GM12878 (cell line): ENCODE measurements around the gene CISTR. TPM values are rescaled to one million over a fixed set of nuclear protein-coding genes. Genes with fewer than 3 reads are reported as not detected.

ENCODE experiments used
- ATAC-seq: fragments of 200-7000 bp; cut with Tn5 transposase; 3 replicates; pipeline ENCODE4 v1.9.1; 2020; ENCODE audit warnings: mild to moderate bottlenecking, moderate library complexity
- BruUV-seq: library from RNA; stranded (reverse); fragments of 400-500 nt; replicated peaks from 2 replicates; lab custom pipeline; 2021; lab: Mats Ljungman, UMichigan
- CTCF ChIA-PET: fragments of 300-600 bp; sonication (Branson Sonifier 250); formaldehyde crosslinking; extraction: SDS; loops from one replicate; lab custom pipeline; 2021; ENCODE audit warnings: inconsistent platforms; lab: Yijun Ruan, JAX
- POLR2A ChIA-PET: fragments of 350-600 bp; formaldehyde crosslinking; extraction: SDS; loops from one replicate; lab custom pipeline; 2021; ENCODE audit warnings: inconsistent platforms; lab: Charles Lee
- RAD21 ChIA-PET: fragments of 300-600 bp; sonication (Branson Sonifier 250); formaldehyde crosslinking; loops from one replicate; lab custom pipeline; 2023; ENCODE audit warnings: antibody characterized with exemption; ENCODE audit not compliant: unreplicated experiment; lab: Charles Lee
- SMC1A ChIA-PET: fragments of 300-600 bp; sonication (Branson Sonifier 250); formaldehyde crosslinking; loops from one replicate; lab custom pipeline; 2023; ENCODE audit not compliant: unreplicated experiment, uncharacterized antibody; lab: Charles Lee
- DNase-seq: peaks from one replicate; pipeline ENCODE4 v3.0.0-alpha.2; 2011; ENCODE audit warnings: low read depth, low spot score
- FAIRE-seq: peaks from 3 replicates; lab custom pipeline; 2011; peaks lifted over from hg19 to GRCh38; lab: Jason Lieb, UNC
- H2AFZ ChIP-seq: 2 replicates; pipeline ENCODE4 v1.6.0; 2011; ENCODE audit warnings: low read depth, low read length, control low read depth; ENCODE audit not compliant: control insufficient read depth
- H3K27ac ChIP-seq: 2 replicates; pipeline ENCODE4 v1.5.1; 2011; ENCODE audit warnings: control low read depth; ENCODE audit not compliant: control insufficient read depth, insufficient read depth
- H3K27me3 ChIP-seq, 2 experiments: replicated peaks in 1 of 2; 2 replicates each; pipeline versions ENCODE4 v1.6.0 to v1.6.1; 2011; ENCODE audit warnings: low read length in 1 of 2; ENCODE audit not compliant: control insufficient read depth in 2 of 2, insufficient read depth in 2 of 2
- H3K36me3 ChIP-seq, 2 experiments: 2 replicates each; pipeline ENCODE4 v1.5.1; 2011; ENCODE audit warnings: low read length in 1 of 2; ENCODE audit not compliant: control insufficient read depth in 2 of 2, insufficient read depth in 2 of 2
- H3K4me1 ChIP-seq: 2 replicates; pipeline ENCODE4 v1.6.1; 2011; ENCODE audit warnings: mild to moderate bottlenecking, low read length, moderate library complexity, mixed read lengths; ENCODE audit not compliant: control insufficient read depth, insufficient read depth
- H3K4me2 ChIP-seq: 2 replicates; pipeline ENCODE4 v1.6.0; 2011; ENCODE audit warnings: control low read depth; ENCODE audit not compliant: control insufficient read depth, insufficient read depth
- H3K4me3 ChIP-seq: fragments of 200-600 bp; sonication (generic); 2 replicates; pipeline ENCODE4 v1.5.1; 2016
- H3K79me2 ChIP-seq: 2 replicates; pipeline ENCODE4 v1.6.0; 2011; ENCODE audit warnings: low read length; ENCODE audit not compliant: control insufficient read depth, insufficient read depth
- H3K9ac ChIP-seq: 2 replicates; pipeline ENCODE4 v1.8.0; 2011; ENCODE audit warnings: low read length, control low read depth, mixed read lengths; ENCODE audit not compliant: control insufficient read depth, insufficient read depth
- H3K9me3 ChIP-seq: replicated peaks from 3 replicates; pipeline ENCODE4 v1.5.1; 2011; ENCODE audit warnings: mild to moderate bottlenecking, low read length; ENCODE audit not compliant: control insufficient read depth, insufficient read depth
- H4K20me1 ChIP-seq: 2 replicates; pipeline ENCODE4 v1.6.0; 2011; ENCODE audit not compliant: control insufficient read depth, insufficient read depth
- ATF7 ChIP-seq: fragments of 450-650 bp; IDR thresholded peaks from 2 replicates; pipeline ENCODE4 v1.6.1; 2016; ENCODE audit warnings: low read depth, mild to moderate bottlenecking
- BHLHE40 ChIP-seq, 2 experiments: fragments of 450-650 bp in 1 of 2; IDR thresholded peaks; 2 replicates each; pipeline ENCODE4 v1.6.1; 2011 to 2017; ENCODE audit warnings: low read depth in 2 of 2, borderline replicate concordance in 1 of 2, improper control_type of control experiment in 1 of 2, low read length in 1 of 2, mild to moderate bottlenecking in 1 of 2
- EP300 ChIP-seq, 2 experiments: fragments of 150-350 bp in 1 of 2; IDR thresholded peaks; 2 replicates each; pipeline ENCODE4 v1.6.1; 2011 to 2012; ENCODE audit warnings: low read depth in 2 of 2, low read length in 2 of 2, borderline replicate concordance in 1 of 2, improper control_type of control experiment in 1 of 2, inconsistent platforms in 1 of 2; ENCODE audit not compliant: control insufficient read depth in 1 of 2
- ESRRA ChIP-seq: IDR thresholded peaks from 2 replicates; pipeline ENCODE4 v1.6.1; 2012; ENCODE audit warnings: mild to moderate bottlenecking, low read length, improper control_type of control experiment
- FOXM1 ChIP-seq: IDR thresholded peaks from 2 replicates; pipeline ENCODE4 v1.6.1; 2012; ENCODE audit warnings: low read depth, mild to moderate bottlenecking, inconsistent platforms, low read length, moderate library complexity
- GATAD2B ChIP-seq: fragments of 450-650 bp; conservative IDR thresholded peaks from 2 replicates; pipeline ENCODE4 v1.6.1; 2017; ENCODE audit warnings: low read depth, mild to moderate bottlenecking, moderate library complexity
- IRF4 ChIP-seq: IDR thresholded peaks from 2 replicates; pipeline ENCODE4 v1.6.1; 2011; ENCODE audit warnings: low read depth, low read length
- LARP7 ChIP-seq: fragments of 450-650 bp; IDR thresholded peaks from 2 replicates; pipeline ENCODE4 v1.6.1; 2017; ENCODE audit warnings: mild to moderate bottlenecking
- MXI1 ChIP-seq: fragments of 150-350 bp; IDR thresholded peaks from 2 replicates; pipeline ENCODE4 v1.6.1; 2011; ENCODE audit warnings: low read depth, mild to moderate bottlenecking, inconsistent platforms, low read length, improper control_type of control experiment
- NR2C2 ChIP-seq: IDR thresholded peaks from 2 replicates; pipeline ENCODE4 v1.6.1; 2011; ENCODE audit warnings: borderline replicate concordance, low read depth; ENCODE audit not compliant: control insufficient read depth, insufficient read length
- NR2F1 ChIP-seq: fragments of 450-650 bp; conservative IDR thresholded peaks from 2 replicates; pipeline ENCODE4 v1.6.1; 2017; ENCODE audit warnings: mild to moderate bottlenecking
- RB1 ChIP-seq: fragments of 450-650 bp; formaldehyde crosslinking; IDR thresholded peaks from 2 replicates; pipeline ENCODE4 v1.6.1; 2017; ENCODE audit warnings: mild to moderate bottlenecking, borderline replicate concordance
- RBBP5 ChIP-seq: fragments of 200-600 bp; sonication (generic); conservative IDR thresholded peaks from 2 replicates; pipeline ENCODE4 v1.6.1; 2016
- RELA ChIP-seq: fragments of 450-650 bp; IDR thresholded peaks from 2 replicates; pipeline ENCODE4 v1.8.0; 2014; ENCODE audit warnings: borderline replicate concordance; ENCODE audit not compliant: partially characterized antibody
- SMC3 ChIP-seq: IDR thresholded peaks from 2 replicates; pipeline ENCODE4 v1.6.1; 2011; ENCODE audit warnings: low read length, improper control_type of control experiment, borderline replicate concordance
- TCF3 ChIP-seq: IDR thresholded peaks from 2 replicates; pipeline ENCODE4 v1.6.1; 2012; ENCODE audit warnings: low read depth, mild to moderate bottlenecking, low read length, borderline replicate concordance; ENCODE audit not compliant: insufficient read depth
- ZNF217 ChIP-seq: fragments of 450-650 bp; IDR thresholded peaks from 2 replicates; pipeline ENCODE4 v1.6.1; 2017; ENCODE audit warnings: antibody characterized with exemption, mild to moderate bottlenecking
- ZZZ3 ChIP-seq: IDR thresholded peaks from 2 replicates; pipeline ENCODE4 v1.6.1; 2011; ENCODE audit warnings: low read depth; ENCODE audit not compliant: control insufficient read depth, insufficient read length
- WGBS: methylation state at CpG from one replicate; pipeline ENCODE4 v1.1.6; 2016; ENCODE audit warnings: low lambda C conversion rate; ENCODE audit not compliant: insufficient replicate concordance, insufficient coverage; ENCODE audit errors: missing lambda C conversion rate; 5-methylcytosine and 5-hydroxymethylcytosine counted together
- in situ Hi-C: fragments of 300-500 bp; cut with MboI; formaldehyde crosslinking; loops from 9 replicates; pipeline ENCODE4 v1.14.3; 2018; ENCODE audit warnings: mixed read lengths
- intact Hi-C: fragments of 100-400 bp; cut with micrococcal nuclease; formaldehyde crosslinking; loops from one replicate; pipeline ENCODE4 v1.14.2; 2022; ENCODE audit not compliant: unreplicated experiment
- polyA plus RNA-seq, 11 experiments: library from polyadenylated mRNA; depleted of rRNA in 4 of 11; unstranded in 6 of 11; stranded (reverse) in 5 of 11; fragments of >200 nt; fragmentation: Nextera tagmentation in 4 of 11; fragmentation: Illumina TruSeq in 1 of 11; extraction: Ambion mirVana in 4 of 11; extraction: Trizol in 1 of 11; gene quantifications; 1 replicate in 1 of 11; 2 replicates in 10 of 11; pipeline versions ENCODE4 v1.2.1 to v1.2.3, GENCODE V29; 2011 to 2016; ENCODE audit warnings: inconsistent platforms in 2 of 11, missing spikeins in 2 of 11, low read depth in 1 of 11
- total RNA-seq, 4 experiments: library from RNA; depleted of rRNA in 3 of 4; stranded (reverse); fragments of >200 nt in 3 of 4; fragmentation: Illumina TruSeq in 1 of 4; extraction: Trizol in 1 of 4; gene quantifications; 2 replicates each; pipeline versions ENCODE4 v1.2.1 to v1.2.3, GENCODE V29; 2013 to 2021
- TF ChIP-seq, protein P1 (sequence below), 3 experiments: IDR thresholded peaks in 2 of 3; conservative IDR thresholded peaks in 1 of 3; 2 replicates each; pipeline ENCODE4 v1.5.1; 2011; ENCODE audit warnings: low read depth in 3 of 3, low read length in 3 of 3, mild to moderate bottlenecking in 3 of 3, control low read depth in 2 of 3, moderate library complexity in 2 of 3, inconsistent platforms in 1 of 3, mixed read lengths in 1 of 3; ENCODE audit not compliant: control insufficient read depth in 2 of 3, insufficient read depth in 1 of 3; ENCODE audit errors: extremely low read depth in 1 of 3
- TF ChIP-seq, protein P2 (sequence below): IDR thresholded peaks from 2 replicates; pipeline ENCODE4 v1.6.1; 2012; ENCODE audit warnings: low read depth, low read length, improper control_type of control experiment

The CISTR gene
- total and polyA plus RNA-seq, 10 of the 15 experiments (the other 5 are each of a cell fraction or from before 2014, with no cell fraction given): 0.26 TPM; not detected in 9

DNA sequence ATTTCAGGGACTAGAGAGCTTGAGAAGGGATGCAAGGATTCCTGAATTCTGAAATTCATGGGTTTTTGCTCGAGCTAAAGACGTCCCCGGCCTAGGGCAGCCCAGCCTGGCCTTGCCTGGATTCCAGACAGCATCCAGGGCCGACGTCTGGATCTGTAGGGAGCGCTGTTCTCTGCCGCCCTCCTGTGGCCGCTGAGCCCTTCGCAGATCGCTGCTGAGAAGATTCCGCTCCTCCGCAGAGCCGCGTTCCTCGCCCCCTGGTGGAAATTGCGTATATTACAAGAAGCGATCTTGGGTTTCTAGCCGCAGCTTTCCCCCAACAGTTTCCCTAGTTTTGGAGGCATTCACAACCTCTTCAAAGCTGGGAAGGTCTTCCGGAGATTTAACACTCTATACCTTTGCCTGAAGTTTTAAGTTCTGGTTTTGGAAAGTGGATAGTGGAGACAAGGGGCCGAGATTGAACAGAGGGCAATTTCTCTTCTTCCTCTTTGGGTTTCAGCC is 5.1 kb downstream of the CISTR start:
- FAIRE-seq (peak; percentile 96), DNase-seq (peak; percentile 35), ATAC-seq (peak; percentile 55)
- no peaks in the 10 kb centered on the region for H3K9me3 ChIP-seq
- H3K4me1 ChIP-seq: peaks cover 9% of the 10 kb centered on the region
- in situ Hi-C loops (no loop called here), intact Hi-C loops (loop anchor here (2.0 kb wide), 1 partner anchor 204 kb away; no protein-coding TSS in a partner anchor)
- peaks cover 0 to 7% of the 10 kb centered on the region in 2 experiments; a peak in 1 of 4 replicates for H3K27me3 ChIP-seq
- peak overlapping the region; percentile 31; the same call in 1 of the 2 replicates for H2AFZ ChIP-seq
- BruUV-seq: no TSS peak
- no peak overlapping the region for H3K4me2 ChIP-seq
- H3K9ac ChIP-seq: no peak overlapping the region
- H3K4me3 ChIP-seq: no peak overlapping the region
- SMC1A ChIA-PET: interaction anchor here (0.8 to 9.8 kb wide), 15 partner anchors 9 to 238 kb away, joined by 3 to 156 read pairs (median 10); partner anchors contain the start of genes ATP5MC2 and CALCOCO1
- no peaks in the 10 kb centered on the region for H3K79me2 ChIP-seq
- POLR2A ChIA-PET: interaction anchor here (0.7 to 3.2 kb wide), 3 partner anchors 10 to 40 kb away, joined by 3 to 23 read pairs (median 3); no protein-coding TSS in a partner anchor
- no peaks in the 10 kb centered on the region for H3K36me3 ChIP-seq
- H4K20me1 ChIP-seq: no peaks in the 10 kb centered on the region
- 1% methylated on average over 20 of the region's 20 CpGs for WGBS
- RAD21 ChIA-PET: interaction anchor here (0.9 to 6.1 kb wide), 14 partner anchors 10 to 203 kb away, joined by 3 to 129 read pairs (median 8); partner anchors contain the start of genes ATP5MC2 and CALCOCO1
- CTCF ChIA-PET: interaction anchor here (0.7 to 10.2 kb wide), 38 partner anchors 11 to 480 kb away, joined by 3 to 459 read pairs (median 4); partner anchors contain the start of genes ATF7, ATP5MC2, CALCOCO1 and CISTR
- H3K27ac ChIP-seq: no peak overlapping the region
- TF ChIP-seq NR2C2: no peak
- TF ChIP-seq FOXM1: peak; percentile 54; the same call in 1 of the 2 replicates
- peak; percentile 49; the same call in 1 of the 2 replicates for TF ChIP-seq GATAD2B
- 0 out of 2 replicates have a peak, but pooled peaks have one; percentile 54 for TF ChIP-seq IRF4
- TF ChIP-seq ZZZ3: no peak
- TF ChIP-seq ZNF217: no peak
- TF ChIP-seq, protein P1, sequence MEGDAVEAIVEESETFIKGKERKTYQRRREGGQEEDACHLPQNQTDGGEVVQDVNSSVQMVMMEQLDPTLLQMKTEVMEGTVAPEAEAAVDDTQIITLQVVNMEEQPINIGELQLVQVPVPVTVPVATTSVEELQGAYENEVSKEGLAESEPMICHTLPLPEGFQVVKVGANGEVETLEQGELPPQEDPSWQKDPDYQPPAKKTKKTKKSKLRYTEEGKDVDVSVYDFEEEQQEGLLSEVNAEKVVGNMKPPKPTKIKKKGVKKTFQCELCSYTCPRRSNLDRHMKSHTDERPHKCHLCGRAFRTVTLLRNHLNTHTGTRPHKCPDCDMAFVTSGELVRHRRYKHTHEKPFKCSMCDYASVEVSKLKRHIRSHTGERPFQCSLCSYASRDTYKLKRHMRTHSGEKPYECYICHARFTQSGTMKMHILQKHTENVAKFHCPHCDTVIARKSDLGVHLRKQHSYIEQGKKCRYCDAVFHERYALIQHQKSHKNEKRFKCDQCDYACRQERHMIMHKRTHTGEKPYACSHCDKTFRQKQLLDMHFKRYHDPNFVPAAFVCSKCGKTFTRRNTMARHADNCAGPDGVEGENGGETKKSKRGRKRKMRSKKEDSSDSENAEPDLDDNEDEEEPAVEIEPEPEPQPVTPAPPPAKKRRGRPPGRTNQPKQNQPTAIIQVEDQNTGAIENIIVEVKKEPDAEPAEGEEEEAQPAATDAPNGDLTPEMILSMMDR (IDR thresholded peaks at IDR 0.05 in 2 of 3, conservative IDR thresholded peaks at IDR 0.05 in 1 of 3; ENCODE audit: control insufficient read depth in 2 of 3, extremely low read depth in 1 of 3, insufficient read depth in 1 of 3, low read depth in 3 of 3, low read length in 3 of 3): peak; percentile 100; a peak in 5 of 6 replicates
- no peak for TF ChIP-seq EP300 (IDR thresholded peaks at IDR 0.05; ENCODE audit: borderline replicate concordance in 1 of 2, control insufficient read depth in 1 of 2, low read depth in 2 of 2, low read length in 2 of 2)
- TF ChIP-seq MXI1: no peak
- no peak for TF ChIP-seq ESRRA
- no peak for TF ChIP-seq TCF3
- TF ChIP-seq SMC3: peak; percentile 98
- TF ChIP-seq ATF7: no peak
- TF ChIP-seq RBBP5: no peak
- peak; percentile 79; the same call in 1 of the 2 replicates for TF ChIP-seq RB1
- peak; percentile 34 to 44; a peak in 1 of 4 replicates for TF ChIP-seq BHLHE40 (IDR thresholded peaks at IDR 0.05; ENCODE audit: borderline replicate concordance in 1 of 2, low read depth in 2 of 2, low read length in 1 of 2)
- peak; percentile 35; the same call in 1 of the 2 replicates for TF ChIP-seq LARP7
- no peak for TF ChIP-seq NR2F1
- TF ChIP-seq, protein P2, sequence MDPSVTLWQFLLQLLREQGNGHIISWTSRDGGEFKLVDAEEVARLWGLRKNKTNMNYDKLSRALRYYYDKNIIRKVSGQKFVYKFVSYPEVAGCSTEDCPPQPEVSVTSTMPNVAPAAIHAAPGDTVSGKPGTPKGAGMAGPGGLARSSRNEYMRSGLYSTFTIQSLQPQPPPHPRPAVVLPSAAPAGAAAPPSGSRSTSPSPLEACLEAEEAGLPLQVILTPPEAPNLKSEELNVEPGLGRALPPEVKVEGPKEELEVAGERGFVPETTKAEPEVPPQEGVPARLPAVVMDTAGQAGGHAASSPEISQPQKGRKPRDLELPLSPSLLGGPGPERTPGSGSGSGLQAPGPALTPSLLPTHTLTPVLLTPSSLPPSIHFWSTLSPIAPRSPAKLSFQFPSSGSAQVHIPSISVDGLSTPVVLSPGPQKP: no peak
- TF ChIP-seq RELA: no peak
